ENCODE measurements around the gene ACP5.

ACP5 gene

DNA sequence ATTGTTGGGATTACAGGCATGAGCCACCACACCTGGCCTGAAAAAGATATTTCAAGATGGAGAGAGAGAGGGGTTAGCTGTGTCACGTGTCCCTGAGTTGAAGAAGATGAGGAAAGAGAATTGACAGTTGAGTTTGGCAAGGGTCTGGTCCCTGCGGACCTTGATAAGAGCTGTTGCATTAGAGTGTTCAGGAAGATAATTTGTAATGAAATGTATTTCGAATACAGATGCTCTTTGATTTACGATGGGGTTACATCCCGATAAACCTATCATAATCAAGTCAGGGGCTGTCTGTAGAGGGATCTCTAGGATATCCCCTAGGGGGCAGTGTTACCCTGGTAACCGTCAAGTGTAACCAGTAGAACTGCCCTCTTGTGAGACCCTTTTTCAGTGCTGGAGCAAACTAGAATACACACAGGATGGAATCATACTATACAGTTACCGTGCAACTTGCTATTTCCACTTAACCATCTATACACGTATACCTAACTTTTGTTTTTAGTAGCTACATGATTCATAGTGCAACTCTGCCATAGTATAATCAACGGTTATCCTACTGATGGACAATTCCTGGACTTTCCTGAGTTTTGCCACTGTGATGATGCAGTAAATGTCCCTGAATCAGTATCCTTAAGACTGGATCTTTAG lies 16.9 kb downstream of the ACP5 start:
- TF ChIP-seq, protein P1, sequence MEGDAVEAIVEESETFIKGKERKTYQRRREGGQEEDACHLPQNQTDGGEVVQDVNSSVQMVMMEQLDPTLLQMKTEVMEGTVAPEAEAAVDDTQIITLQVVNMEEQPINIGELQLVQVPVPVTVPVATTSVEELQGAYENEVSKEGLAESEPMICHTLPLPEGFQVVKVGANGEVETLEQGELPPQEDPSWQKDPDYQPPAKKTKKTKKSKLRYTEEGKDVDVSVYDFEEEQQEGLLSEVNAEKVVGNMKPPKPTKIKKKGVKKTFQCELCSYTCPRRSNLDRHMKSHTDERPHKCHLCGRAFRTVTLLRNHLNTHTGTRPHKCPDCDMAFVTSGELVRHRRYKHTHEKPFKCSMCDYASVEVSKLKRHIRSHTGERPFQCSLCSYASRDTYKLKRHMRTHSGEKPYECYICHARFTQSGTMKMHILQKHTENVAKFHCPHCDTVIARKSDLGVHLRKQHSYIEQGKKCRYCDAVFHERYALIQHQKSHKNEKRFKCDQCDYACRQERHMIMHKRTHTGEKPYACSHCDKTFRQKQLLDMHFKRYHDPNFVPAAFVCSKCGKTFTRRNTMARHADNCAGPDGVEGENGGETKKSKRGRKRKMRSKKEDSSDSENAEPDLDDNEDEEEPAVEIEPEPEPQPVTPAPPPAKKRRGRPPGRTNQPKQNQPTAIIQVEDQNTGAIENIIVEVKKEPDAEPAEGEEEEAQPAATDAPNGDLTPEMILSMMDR (IDR thresholded peaks at IDR 0.05; ENCODE audit: insufficient read depth, low read length, poor library complexity, severe bottlenecking), result peak; percentile 69
- peak overlapping the region; percentile 93 for H3K4me3 ChIP-seq (replicated peaks; ENCODE audit: low read depth, low read length)
- no peak for DNase-seq (ENCODE audit: extremely low read depth, insufficient read length)
- peaks cover 3% of the 10 kb centered on the region for H3K36me3 ChIP-seq (ENCODE audit: control insufficient read depth, insufficient read depth, low read length)
- no peaks in the 10 kb centered on the region for H3K27me3 ChIP-seq (replicated peaks; ENCODE audit: control insufficient read depth, insufficient read depth, low read length)

DNA sequence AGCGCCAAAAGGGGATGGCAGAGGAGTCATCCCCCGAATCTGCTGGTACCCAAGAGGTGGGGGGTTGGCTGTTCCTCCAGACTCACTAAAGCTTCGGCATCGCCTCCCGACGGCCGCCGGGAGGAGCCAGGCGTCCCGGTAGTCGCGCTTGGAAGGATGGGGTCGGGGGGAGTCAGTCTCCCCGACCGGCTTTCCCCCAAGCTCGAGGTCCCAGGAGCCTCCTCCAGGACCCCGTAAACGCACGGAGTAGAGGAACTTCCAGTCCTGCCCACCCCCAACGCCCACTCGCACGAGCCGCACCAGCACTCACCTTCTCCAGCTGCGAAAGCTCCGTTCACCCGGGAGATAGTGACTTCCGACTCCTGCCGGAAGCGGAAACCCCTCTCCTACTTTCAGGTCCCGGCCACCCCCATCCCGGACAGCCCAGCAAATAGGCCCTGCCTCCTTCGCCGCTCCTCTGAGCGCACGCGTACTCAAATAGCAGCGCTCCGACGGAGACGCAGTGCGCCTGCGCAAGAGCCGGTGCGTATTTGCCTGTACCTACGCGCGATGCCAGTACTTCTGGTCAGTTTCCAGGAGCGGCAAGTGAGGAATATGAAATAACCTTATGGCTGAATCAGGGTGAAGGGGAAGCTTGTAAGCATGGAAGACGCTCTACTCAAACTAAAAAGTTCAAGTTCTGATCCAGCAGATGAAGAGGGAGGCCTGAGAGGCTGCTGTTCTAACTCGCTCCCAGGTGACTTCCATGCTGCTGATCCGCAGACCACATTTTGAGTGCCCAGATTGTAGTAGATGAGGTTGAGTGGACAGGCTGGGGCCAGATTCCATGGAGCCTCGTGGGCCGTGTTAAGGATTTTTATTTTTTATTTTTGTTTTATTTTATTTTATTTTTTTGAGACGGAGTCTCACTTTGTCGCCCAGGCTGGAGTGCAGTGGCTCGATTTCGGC lies 18.3 kb downstream of the ACP5 start, which contains the start of gene ELOF1:
Gene ELOF1 (minus strand): TSS at position 350 of the 948 bp plus-strand sequence. CDS start 4,883 bp downstream, outside the sequence.
- H3K4me3 ChIP-seq (replicated peaks; ENCODE audit: low read depth, low read length), result peak within 1 kb of the TSS; percentile 93
- H3K36me3 ChIP-seq (ENCODE audit: control insufficient read depth, insufficient read depth, low read length), result peaks cover 3% of the 10 kb centered on the region
- DNase-seq (ENCODE audit: extremely low read depth, insufficient read length), result peak; percentile 97
- TF ChIP-seq, protein P1 (IDR thresholded peaks at IDR 0.05; ENCODE audit: insufficient read depth, low read length, poor library complexity, severe bottlenecking), result peak; percentile 19
- H3K27me3 ChIP-seq (replicated peaks; ENCODE audit: control insufficient read depth, insufficient read depth, low read length), result no peaks in the 10 kb centered on the region

GRCh38 chr19:11556634-11557420 lies 20.6 kb downstream of the ACP5 start:
- Histone ChIP-seq H3K36me3 (ENCODE audit: control insufficient read depth, insufficient read depth, low read length) (peaks cover 16% of the 10 kb centered on the region), H3K27me3 (replicated peaks; ENCODE audit: control insufficient read depth, insufficient read depth, low read length) (no peaks in the 10 kb centered on the region), H3K4me3 (replicated peaks; ENCODE audit: low read depth, low read length) (no peak overlapping the region)
- TF ChIP-seq, protein P1 (IDR thresholded peaks at IDR 0.05; ENCODE audit: insufficient read depth, low read length, poor library complexity, severe bottlenecking), result no peak
- DNase-seq (ENCODE audit: extremely low read depth, insufficient read length), result no peak

DNA sequence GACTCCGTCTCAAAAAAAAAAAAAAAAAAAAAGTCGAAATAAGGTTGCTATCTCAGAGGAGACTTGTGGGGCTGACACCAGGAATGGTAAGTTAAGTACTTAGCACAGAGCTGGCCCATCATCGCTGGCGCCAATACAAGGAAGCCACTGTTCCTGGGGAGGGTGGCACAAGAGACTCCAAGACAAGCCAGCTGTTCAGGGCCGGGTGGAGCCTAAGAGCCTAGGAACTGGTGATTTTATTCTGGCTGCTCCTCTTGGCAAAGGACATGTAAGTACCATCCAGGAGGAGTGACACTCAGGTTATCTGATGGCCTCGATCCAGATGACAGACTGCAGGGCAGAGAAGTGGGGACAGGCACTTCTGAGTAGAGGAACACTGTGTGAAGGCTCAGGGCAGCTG lies 22.2 kb downstream of the ACP5 start:
- H3K4me3 ChIP-seq (replicated peaks; ENCODE audit: low read depth, low read length), result no peak overlapping the region
- DNase-seq (ENCODE audit: extremely low read depth, insufficient read length), result no peak
- H3K36me3 ChIP-seq (ENCODE audit: control insufficient read depth, insufficient read depth, low read length), result peaks cover 16% of the 10 kb centered on the region
- TF ChIP-seq, protein P1 (IDR thresholded peaks at IDR 0.05; ENCODE audit: insufficient read depth, low read length, poor library complexity, severe bottlenecking), result no peak
- no peaks in the 10 kb centered on the region for H3K27me3 ChIP-seq (replicated peaks; ENCODE audit: control insufficient read depth, insufficient read depth, low read length)

DNA sequence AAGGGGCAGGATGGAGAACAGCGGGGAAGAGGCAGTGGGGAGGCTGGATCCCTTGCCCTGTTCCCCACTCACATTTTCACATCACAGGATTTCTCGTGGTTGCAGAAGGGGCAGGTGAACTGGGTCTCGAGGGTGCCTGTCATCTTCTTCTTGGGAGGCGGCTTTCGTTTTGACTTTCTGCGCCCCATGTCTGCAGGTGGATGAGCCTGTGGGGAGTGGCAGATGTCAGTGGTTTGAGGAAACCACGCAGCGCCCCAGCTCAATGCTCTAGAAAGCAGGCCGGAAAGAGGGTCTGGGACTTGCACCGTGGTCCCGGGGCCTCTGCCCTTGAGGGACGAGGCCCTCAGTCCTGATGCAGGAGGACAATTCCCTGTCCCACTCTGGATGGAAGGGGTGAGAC lies 23.3 kb downstream of the ACP5 start:
- Histone ChIP-seq H3K36me3 (ENCODE audit: control insufficient read depth, insufficient read depth, low read length) (peaks cover 16% of the 10 kb centered on the region), H3K27me3 (replicated peaks; ENCODE audit: control insufficient read depth, insufficient read depth, low read length) (no peaks in the 10 kb centered on the region), H3K4me3 (replicated peaks; ENCODE audit: low read depth, low read length) (no peak overlapping the region)
- TF ChIP-seq, protein P1 (IDR thresholded peaks at IDR 0.05; ENCODE audit: insufficient read depth, low read length, poor library complexity, severe bottlenecking), result no peak
- DNase-seq (ENCODE audit: extremely low read depth, insufficient read length), result peak; percentile 73
